ENCODE measurements around the gene CRISPLD2.
"Not testable (repeated sequence)": the region's sequence is repeated elsewhere in the genome, so short reads cannot be mapped to it uniquely, and the experiment has no call there.

The CRISPLD2 gene

GRCh38 chr16:84841787-84842300 is 22.1 kb downstream of the CRISPLD2 start:
- no peak for DNase-seq

DNA sequence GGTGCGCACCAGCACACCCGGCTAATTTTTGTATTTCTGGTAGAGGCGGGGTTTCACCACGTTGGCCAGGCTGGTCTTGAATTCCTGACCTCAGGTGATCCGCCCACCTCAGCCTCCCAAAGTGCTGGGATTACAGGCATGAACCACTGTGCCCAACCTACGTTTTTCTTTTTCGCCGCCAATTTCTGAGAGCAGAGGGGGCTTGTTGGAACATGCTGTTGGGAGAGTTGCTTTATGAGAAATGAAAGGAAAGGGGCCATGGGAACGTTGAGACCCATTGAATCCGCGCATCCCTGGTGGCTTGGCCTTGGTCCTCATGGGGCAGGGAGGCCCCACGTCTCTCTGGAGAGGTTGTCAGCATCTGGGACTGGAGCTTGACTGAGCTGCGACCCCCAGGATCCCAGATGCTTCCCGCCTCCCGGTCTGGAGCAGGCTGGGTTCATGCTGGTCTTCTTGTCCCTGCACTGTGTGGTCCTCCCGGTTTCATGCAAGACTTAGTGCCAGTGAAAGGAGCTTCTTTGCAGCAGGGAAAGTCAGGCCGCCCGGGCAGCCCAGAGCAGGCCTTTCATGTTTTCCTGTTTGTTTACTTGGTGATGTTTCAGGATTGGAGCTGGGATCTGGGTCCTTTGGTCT is 22.8 kb downstream of the CRISPLD2 start:
- DNase-seq, result no peak

- DNase-seq, result no peak
Measured at GRCh38 chr16:84843149-84844048, 23.6 kb downstream of the CRISPLD2 start.

GRCh38 chr16:84844049-84844350 is 24.2 kb downstream of the CRISPLD2 start:
- peak; percentile 78 to 96 for DNase-seq

DNA sequence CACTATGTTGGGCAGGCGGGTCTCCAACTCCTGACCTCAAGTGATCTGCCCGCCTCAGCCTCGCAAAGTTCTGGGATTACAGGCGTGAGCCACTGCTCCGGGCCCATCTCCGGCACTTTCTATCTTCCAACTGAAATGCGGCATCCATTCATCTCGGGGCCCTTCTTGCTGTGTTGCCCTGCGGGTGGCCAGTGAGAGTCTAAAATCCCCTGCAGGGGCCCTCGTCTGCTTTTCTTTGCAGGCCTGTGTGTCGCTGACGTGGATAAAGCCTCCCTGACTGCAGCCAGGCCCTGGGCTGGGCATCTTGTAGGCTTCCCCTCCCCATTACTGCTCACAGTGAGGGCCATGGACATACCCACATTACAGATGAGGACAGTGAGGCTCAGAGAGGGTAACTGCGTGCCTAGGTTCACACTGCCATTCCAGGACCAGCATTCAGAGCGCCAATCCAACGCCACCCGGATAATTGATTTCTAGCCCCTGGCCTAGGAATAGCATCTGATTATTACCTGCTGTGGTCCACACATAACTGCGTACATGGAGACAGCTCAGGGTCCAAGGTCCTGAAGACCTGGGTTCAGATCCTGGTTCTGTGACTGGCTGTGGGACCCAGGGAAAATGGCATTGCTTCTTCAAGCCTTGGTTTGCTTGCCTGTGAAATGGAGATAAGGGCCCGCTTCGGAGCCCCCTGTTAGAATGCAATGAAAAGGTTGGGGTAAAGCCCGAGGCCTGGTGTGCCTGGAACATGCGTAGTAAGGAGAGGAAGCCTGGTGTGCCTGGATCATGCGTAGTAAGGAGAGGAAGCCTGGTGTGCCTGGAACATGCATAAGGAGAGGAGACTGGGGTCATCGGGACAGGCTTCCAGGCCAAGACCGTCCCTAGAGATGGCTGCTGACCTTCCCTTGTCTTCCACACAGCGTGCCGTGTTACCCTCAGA is 25.0 kb downstream of the CRISPLD2 start:
- DNase-seq, result peak in 1 of 2 experiments; percentile 19

- peak in 1 of 2 experiments; percentile 35 for DNase-seq
Measured at GRCh38 chr16:84845496-84846002, 25.8 kb downstream of the CRISPLD2 start.

GRCh38 chr16:84847564-84848355 is 28.0 kb downstream of the CRISPLD2 start:
- no peak for DNase-seq

GRCh38 chr16:84848986-84849634 is 29.3 kb downstream of the CRISPLD2 start:
- no peak for DNase-seq

DNA sequence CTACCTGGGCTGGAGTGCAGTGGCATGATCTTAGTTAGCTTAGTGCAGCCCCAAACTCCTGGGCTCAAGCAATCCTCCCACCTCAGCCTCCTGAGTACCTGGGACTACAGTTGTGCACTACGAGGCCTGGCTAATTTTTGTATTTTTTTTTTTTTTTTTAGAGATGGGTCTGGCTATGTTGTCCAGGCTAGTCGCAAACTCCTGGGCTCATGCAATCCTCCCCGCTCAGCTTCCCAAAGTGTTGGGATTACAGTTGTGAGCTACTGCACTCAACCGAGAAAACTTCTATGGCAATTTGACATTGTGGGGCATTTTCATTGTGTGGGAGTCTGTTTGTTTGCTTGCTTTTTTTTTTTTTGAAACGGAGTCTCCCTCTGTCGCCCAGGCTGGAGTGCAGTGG is 30.0 kb downstream of the CRISPLD2 start:
- no peak for DNase-seq

- DNase-seq, result no peak
Measured at GRCh38 chr16:84850714-84851113, 30.9 kb downstream of the CRISPLD2 start.

DNA sequence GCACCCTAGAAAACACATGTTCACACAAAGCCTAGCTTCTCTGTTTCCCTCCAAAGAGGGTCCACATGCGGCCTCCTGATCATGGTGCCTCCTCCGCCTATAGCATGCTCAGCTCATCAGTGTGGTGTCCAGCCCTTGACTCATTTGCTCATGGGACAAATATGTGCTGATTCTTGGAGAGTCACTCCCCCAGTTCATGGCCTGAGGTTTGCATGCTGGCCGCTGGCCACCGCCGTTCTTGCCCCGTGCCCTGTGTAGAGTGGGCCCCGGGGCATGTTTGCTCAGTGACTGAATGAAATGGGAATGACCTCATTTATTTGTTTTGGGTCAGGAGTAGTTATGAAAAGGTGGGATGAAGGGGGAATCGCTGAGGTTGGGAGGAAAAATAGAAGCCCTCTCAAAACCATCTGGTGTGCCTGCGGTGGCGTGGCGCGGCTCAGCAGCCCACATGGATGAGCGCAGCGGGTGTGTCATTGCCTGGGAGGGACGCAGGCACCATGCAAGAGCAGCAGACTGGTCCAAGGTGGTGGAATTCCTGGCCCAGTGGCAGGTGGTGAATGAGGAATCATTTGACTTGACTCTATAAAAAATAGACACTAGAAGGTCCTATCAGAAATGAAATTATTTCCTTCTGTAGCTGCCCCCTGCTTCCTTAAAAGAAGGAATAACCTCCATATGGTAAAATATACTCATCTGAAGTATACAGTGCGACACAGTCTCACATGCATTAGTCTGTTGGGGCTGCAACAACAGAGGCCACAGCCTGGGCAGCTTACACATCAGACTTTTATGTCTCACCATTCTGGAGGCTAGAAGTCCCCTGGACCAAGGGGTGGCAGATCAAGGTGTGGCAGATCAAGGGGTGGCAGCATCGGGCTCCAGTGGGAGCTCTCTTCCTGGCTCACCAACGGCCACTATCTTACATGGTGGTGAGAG is 31.7 kb downstream of the CRISPLD2 start:
- no peak for DNase-seq

DNA sequence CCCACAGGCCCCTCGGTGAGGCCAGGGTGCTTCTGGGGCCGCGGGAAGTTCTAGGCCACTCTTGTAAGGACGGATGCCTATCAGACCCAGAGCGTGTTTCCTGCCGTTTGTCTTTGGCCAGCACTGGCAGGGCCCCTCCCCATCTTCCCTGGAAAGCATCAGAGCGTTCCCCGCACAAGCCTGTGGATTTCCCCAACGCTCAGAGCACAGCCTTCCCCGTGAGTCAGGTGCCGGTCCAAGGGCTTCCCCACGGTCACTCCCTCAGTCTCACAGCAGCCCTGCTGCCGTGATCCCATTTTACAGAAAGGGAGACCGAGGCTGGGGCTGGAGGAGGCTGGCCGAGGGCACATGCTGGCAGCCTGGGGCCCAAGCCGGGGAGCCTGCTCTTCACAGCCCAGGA is 33.7 kb downstream of the CRISPLD2 start:
- no peak for DNase-seq

- DNase-seq, result no peak
Measured at GRCh38 chr16:84854759-84855158, 35.0 kb downstream of the CRISPLD2 start.

GRCh38 chr16:84855435-84856202 is 35.8 kb downstream of the CRISPLD2 start:
- not testable (repeated sequence) for DNase-seq

GRCh38 chr16:84856203-84856581 is 36.4 kb downstream of the CRISPLD2 start:
- not testable (repeated sequence) for DNase-seq

- DNase-seq, result not testable (repeated sequence)
Measured at GRCh38 chr16:84856811-84857210, 37.0 kb downstream of the CRISPLD2 start.

GRCh38 chr16:84859681-84860080 is 39.9 kb downstream of the CRISPLD2 start:
- no peak for DNase-seq

DNA sequence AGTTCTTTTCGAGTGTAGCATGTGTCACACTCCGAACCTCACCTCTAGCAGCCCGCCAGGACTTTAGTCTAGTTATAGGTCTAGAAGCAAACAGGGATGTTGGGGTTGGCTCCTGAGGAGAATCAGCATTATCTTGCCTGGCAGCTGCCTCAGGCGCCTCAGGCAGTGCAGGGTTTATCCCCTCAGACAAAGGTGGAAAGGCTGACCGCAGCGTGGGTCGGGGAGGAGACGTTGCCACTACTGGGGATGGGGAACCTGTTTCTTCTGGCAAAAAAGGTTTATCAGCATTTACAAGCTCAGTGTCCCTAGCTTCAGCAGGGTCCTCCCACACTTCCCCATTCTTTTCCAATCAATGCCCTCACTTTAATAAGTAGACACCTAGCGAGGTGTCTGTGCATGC is 40.6 kb downstream of the CRISPLD2 start:
- no peak for DNase-seq

DNA sequence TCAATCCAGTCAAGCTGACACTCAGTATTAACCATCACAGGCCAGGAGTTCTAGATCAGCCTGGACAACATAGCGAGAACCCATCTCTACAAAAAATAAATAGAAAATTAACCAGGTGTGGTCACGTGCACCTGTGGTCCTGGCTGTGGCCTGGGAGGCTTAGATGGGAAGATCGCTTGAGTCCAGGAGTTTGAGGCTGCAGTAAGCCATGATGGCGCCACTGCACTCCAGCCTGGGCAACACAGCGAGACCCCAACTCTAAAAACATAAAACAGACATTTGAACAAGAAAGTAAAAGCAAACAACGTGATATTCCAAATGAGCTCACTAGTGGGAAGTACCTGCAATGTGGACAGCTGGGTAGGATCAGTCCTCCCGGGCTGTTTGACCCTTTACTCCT is 41.9 kb downstream of the CRISPLD2 start:
- no peak for DNase-seq
